GM13976 (cell line): ENCODE data around the gene PLCB2.

Experiments used
- DNase-seq: peaks from one replicate; pipeline ENCODE4 v3.0.0; 2012; ENCODE audit warnings: low spot score
- CTCF ChIP-seq: IDR thresholded peaks from 2 replicates; pipeline ENCODE4 v1.5.1; 2012; ENCODE audit warnings: borderline replicate concordance, mild to moderate bottlenecking; ENCODE audit not compliant: insufficient read depth; ENCODE audit errors: extremely low read depth, missing control alignments, control extremely low read depth
- in situ Hi-C: fragments of 300-500 bp; cut with MboI; formaldehyde crosslinking; loops from one replicate; pipeline ENCODE4 v1.12.0; 2022; ENCODE audit warnings: low sequenced_read_pairs, mixed read lengths, inconsistent platforms; ENCODE audit not compliant: unreplicated experiment

Gene PLCB2

GRCh38 chr15:40240619-40241221 lies 67.0 kb downstream of the PLCB2 start:
- peak; percentile 34 for DNase-seq
- TF ChIP-seq CTCF = no peak
- in situ Hi-C loops = no loop called here

GRCh38 chr15:40239693-40240618 lies 67.8 kb downstream of the PLCB2 start:
- DNase-seq = peak; percentile 44
- in situ Hi-C loops = no loop called here
- no peak for TF ChIP-seq CTCF

GRCh38 chr15:40239404-40239692 lies 68.4 kb downstream of the PLCB2 start:
- no peak for TF ChIP-seq CTCF
- in situ Hi-C loops = no loop called here
- peak; percentile 37 for DNase-seq

GRCh38 chr15:40238532-40239403 lies 69.0 kb downstream of the PLCB2 start, which contains the start of gene PAK6:
Gene PAK6, plus strand, starts transcription at chr15:40239063. Its CDS starts 25,723 bp downstream, at chr15:40264786.
- in situ Hi-C loops = no loop called here
- no peak for TF ChIP-seq CTCF
- peak; percentile 67 for DNase-seq
